ENCODE measurements around the gene CENPA.

GRCh38 chr2:26754972-26755670 lies 30.7 kb upstream of the CENPA start:
- TF ChIP-seq CTCF (IDR thresholded peaks at IDR 0.05 in 4 of 5, conservative IDR thresholded peaks at IDR 0.05 in 1 of 5) (no peak), POLR2A (IDR thresholded peaks at IDR 0.05) (no peak)
